ENCODE data around the gene GDF9. TPM values are rescaled to one million over a fixed set of nuclear protein-coding genes. Genes with fewer than 3 reads are reported as not detected.
A peak's percentile ranks its signal among the peaks of the same experiment; 100 is the strongest.

GDF9 gene
- total and polyA plus RNA-seq, 2 experiments from 2014 or later: 0.11 to 0.14 TPM

DNA sequence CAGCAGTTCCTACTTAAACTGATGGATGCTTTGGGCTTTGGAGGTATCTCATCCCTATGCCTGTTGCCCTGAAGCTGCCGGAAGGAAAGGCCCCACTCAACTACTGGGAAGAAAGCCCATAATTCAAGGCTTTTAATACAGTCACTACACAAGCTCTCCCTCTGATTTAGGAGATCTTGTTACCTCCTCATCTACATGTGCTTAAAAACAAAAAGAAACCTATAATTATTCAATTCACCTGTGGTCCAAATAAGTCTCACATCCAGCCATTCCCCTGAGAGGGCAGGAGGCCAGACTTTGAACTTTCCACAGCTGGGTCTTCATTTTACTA lies 6.5 kb upstream of the GDF9 start:
- DNase-seq (ENCODE audit: low spot score) (no peak), ATAC-seq (no peak)
- no peak overlapping the region for H3K27ac Mint-ChIP-seq
- no peak overlapping the region for H3K4me3 Mint-ChIP-seq
- H3K27ac ChIP-seq (ENCODE audit: low read depth): no peak overlapping the region; the same call in 1 of the 2 replicates
- peaks cover 10% of the 10 kb centered on the region for H3K36me3 ChIP-seq (ENCODE audit: insufficient read depth)
- peaks cover 6% of the 10 kb centered on the region for H3K27me3 Mint-ChIP-seq (ENCODE audit: insufficient read depth, low read depth, poor library complexity)
- H3K4me1 ChIP-seq (ENCODE audit: insufficient read depth): no peaks in the 10 kb centered on the region
- no peaks in the 10 kb centered on the region for H3K27me3 ChIP-seq (ENCODE audit: insufficient read depth)
- H3F3A ChIP-seq (replicated peaks; ENCODE audit: low read depth): peaks cover 12% of the 10 kb centered on the region
- H3K4me2 ChIP-seq: no peak overlapping the region
- H3K4me1 Mint-ChIP-seq: no peaks in the 10 kb centered on the region
- no peaks in the 10 kb centered on the region for H3K9me3 Mint-ChIP-seq
- H3K4me3 ChIP-seq: no peak overlapping the region
- peaks cover under 1% of the 10 kb centered on the region for H4K20me1 ChIP-seq (replicated peaks; ENCODE audit: insufficient read depth)
- no peaks in the 10 kb centered on the region for H3K9me2 ChIP-seq (ENCODE audit: insufficient read depth)
- H3K79me2 ChIP-seq (replicated peaks; ENCODE audit: insufficient read depth): peaks cover 8% of the 10 kb centered on the region
- TF ChIP-seq EZH2phosphoT487 (IDR thresholded peaks at IDR 0.05; ENCODE audit: unreplicated experiment): no peak
- TF ChIP-seq CREB1 (CRISPR knock-in tag; IDR thresholded peaks at IDR 0.05; ENCODE audit: low read depth): no peak
- TF ChIP-seq, protein P1, sequence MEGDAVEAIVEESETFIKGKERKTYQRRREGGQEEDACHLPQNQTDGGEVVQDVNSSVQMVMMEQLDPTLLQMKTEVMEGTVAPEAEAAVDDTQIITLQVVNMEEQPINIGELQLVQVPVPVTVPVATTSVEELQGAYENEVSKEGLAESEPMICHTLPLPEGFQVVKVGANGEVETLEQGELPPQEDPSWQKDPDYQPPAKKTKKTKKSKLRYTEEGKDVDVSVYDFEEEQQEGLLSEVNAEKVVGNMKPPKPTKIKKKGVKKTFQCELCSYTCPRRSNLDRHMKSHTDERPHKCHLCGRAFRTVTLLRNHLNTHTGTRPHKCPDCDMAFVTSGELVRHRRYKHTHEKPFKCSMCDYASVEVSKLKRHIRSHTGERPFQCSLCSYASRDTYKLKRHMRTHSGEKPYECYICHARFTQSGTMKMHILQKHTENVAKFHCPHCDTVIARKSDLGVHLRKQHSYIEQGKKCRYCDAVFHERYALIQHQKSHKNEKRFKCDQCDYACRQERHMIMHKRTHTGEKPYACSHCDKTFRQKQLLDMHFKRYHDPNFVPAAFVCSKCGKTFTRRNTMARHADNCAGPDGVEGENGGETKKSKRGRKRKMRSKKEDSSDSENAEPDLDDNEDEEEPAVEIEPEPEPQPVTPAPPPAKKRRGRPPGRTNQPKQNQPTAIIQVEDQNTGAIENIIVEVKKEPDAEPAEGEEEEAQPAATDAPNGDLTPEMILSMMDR (conservative IDR thresholded peaks at IDR 0.05; ENCODE audit: low read depth in 2 of 2): no peak
- TF ChIP-seq, protein P2, sequence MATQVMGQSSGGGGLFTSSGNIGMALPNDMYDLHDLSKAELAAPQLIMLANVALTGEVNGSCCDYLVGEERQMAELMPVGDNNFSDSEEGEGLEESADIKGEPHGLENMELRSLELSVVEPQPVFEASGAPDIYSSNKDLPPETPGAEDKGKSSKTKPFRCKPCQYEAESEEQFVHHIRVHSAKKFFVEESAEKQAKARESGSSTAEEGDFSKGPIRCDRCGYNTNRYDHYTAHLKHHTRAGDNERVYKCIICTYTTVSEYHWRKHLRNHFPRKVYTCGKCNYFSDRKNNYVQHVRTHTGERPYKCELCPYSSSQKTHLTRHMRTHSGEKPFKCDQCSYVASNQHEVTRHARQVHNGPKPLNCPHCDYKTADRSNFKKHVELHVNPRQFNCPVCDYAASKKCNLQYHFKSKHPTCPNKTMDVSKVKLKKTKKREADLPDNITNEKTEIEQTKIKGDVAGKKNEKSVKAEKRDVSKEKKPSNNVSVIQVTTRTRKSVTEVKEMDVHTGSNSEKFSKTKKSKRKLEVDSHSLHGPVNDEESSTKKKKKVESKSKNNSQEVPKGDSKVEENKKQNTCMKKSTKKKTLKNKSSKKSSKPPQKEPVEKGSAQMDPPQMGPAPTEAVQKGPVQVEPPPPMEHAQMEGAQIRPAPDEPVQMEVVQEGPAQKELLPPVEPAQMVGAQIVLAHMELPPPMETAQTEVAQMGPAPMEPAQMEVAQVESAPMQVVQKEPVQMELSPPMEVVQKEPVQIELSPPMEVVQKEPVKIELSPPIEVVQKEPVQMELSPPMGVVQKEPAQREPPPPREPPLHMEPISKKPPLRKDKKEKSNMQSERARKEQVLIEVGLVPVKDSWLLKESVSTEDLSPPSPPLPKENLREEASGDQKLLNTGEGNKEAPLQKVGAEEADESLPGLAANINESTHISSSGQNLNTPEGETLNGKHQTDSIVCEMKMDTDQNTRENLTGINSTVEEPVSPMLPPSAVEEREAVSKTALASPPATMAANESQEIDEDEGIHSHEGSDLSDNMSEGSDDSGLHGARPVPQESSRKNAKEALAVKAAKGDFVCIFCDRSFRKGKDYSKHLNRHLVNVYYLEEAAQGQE (IDR thresholded peaks at IDR 0.05; ENCODE audit: unreplicated experiment): no peak
- H3K36me3 Mint-ChIP-seq (ENCODE audit: low read depth): peaks cover 24% of the 10 kb centered on the region
- H2AFZ ChIP-seq: no peak overlapping the region

DNA sequence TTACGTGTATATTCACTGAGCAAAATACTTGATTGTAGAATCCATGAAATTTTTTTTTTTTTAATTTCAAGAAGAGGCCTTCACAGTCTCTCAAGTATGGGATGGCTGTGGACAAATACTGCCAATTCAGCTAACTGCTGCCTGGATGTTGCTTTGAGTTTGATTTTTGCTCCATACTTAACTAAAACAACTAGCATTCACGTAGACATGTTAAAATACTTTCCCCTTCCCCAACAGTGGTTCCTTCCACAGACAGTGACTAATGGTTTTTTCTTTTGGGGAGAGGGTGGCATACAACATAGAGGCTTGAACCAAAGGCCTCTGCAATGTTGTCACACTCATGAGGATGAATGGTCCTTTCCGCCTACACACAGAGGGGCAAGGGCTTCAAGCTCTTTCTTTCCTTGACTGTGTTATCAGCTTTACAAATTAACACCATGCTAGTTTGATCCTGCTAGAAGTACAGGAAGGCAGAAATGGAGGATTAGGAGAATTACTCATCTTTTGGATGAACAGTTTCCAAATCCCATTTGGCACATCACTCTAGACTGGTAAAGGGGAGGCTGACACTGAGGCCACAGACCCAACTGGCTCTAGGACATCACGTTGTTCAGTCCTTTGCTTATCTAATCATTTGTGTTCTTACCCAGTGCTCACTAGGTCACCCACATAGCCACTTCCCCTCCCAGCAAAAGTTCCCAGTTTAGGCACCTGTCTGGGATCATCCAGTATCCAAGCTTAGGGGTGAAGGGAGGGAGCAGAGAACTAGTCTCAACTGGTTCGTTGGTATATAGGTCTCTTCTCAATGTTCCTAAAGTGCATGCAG lies 5.4 kb upstream of the GDF9 start:
- no peak overlapping the region for H3K27ac Mint-ChIP-seq
- H3K27ac ChIP-seq (ENCODE audit: low read depth): 0 out of 2 replicates have a peak overlapping the region, but pooled peaks have one; percentile 30
- H3K27me3 Mint-ChIP-seq (ENCODE audit: insufficient read depth, low read depth, poor library complexity): peaks cover 8% of the 10 kb centered on the region

More for the DNA sequence above, 5.4 kb upstream of the GDF9 start:
- Histone ChIP-seq H3K4me2 (no peak overlapping the region), H3K79me2 (replicated peaks; ENCODE audit: insufficient read depth) (peaks cover 18% of the 10 kb centered on the region), H3K4me1 (ENCODE audit: insufficient read depth) (peaks cover 4% of the 10 kb centered on the region; the same call in 1 of the 2 replicates), H3K36me3 (ENCODE audit: insufficient read depth) (peaks cover 15% of the 10 kb centered on the region), H3F3A (replicated peaks; ENCODE audit: low read depth) (peaks cover 19% of the 10 kb centered on the region), H3K4me3 (no peak overlapping the region), H4K20me1 (replicated peaks; ENCODE audit: insufficient read depth) (peaks cover 8% of the 10 kb centered on the region), H2AFZ (no peak overlapping the region), H3K27me3 (ENCODE audit: insufficient read depth) (no peaks in the 10 kb centered on the region), H3K9me2 (ENCODE audit: insufficient read depth) (no peaks in the 10 kb centered on the region)
- Mint-ChIP-seq H3K4me1 (peaks cover 8% of the 10 kb centered on the region), H3K9me3 (no peaks in the 10 kb centered on the region), H3K36me3 (ENCODE audit: low read depth) (peaks cover 33% of the 10 kb centered on the region), H3K4me3 (no peak overlapping the region)
- no peak for TF ChIP-seq CREB1 (CRISPR knock-in tag; IDR thresholded peaks at IDR 0.05; ENCODE audit: low read depth)
- TF ChIP-seq, protein P1 (conservative IDR thresholded peaks at IDR 0.05; ENCODE audit: low read depth in 2 of 2): no peak
- no peak for TF ChIP-seq NANOG (IDR thresholded peaks at IDR 0.05; ENCODE audit: borderline replicate concordance)
- TF ChIP-seq, protein P3, sequence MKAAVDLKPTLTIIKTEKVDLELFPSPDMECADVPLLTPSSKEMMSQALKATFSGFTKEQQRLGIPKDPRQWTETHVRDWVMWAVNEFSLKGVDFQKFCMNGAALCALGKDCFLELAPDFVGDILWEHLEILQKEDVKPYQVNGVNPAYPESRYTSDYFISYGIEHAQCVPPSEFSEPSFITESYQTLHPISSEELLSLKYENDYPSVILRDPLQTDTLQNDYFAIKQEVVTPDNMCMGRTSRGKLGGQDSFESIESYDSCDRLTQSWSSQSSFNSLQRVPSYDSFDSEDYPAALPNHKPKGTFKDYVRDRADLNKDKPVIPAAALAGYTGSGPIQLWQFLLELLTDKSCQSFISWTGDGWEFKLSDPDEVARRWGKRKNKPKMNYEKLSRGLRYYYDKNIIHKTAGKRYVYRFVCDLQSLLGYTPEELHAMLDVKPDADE (IDR thresholded peaks at IDR 0.05): no peak
- TF ChIP-seq POLR2AphosphoS5 (IDR thresholded peaks at IDR 0.05; ENCODE audit: low read depth): no peak; the same call in 1 of the 2 replicates
- no peak for TF ChIP-seq ZNF331 (CRISPR knock-in tag; IDR thresholded peaks at IDR 0.05; ENCODE audit: low read depth)
- DNase-seq (ENCODE audit: low spot score): no peak
- no peak for ATAC-seq
